Measurements from ENCODE around the gene LMOD3. TPM values are rescaled to one million over a fixed set of nuclear protein-coding genes. Genes with fewer than 3 reads are reported as not detected.

LMOD3 gene
- total and polyA plus RNA-seq, 2 of the 4 experiments (the other 2 are of a cell fraction) = not detected

GRCh38 chr3:69160107-69160506, 37.7 kb upstream of the LMOD3 start:
- Histone ChIP-seq H3K27ac (ENCODE audit: insufficient read depth, low read length) (no peak overlapping the region), H3K9ac (ENCODE audit: low read depth, low read length) (no peak overlapping the region), H2BK15ac (ENCODE audit: low read depth, low read length) (no peak overlapping the region), H4K20me1 (ENCODE audit: insufficient read depth, low read length) (no peaks in the 10 kb centered on the region), H3K4me2 (ENCODE audit: low read depth, low read length) (no peak overlapping the region), H2AK9ac (replicated peaks; ENCODE audit: low read depth, low read length, poor library complexity) (no peak overlapping the region), H3K36me3 (ENCODE audit: control insufficient read depth, insufficient read depth, low read length) (no peaks in the 10 kb centered on the region), H3K23ac (ENCODE audit: low read depth, low read length) (no peak overlapping the region), H2AK5ac (ENCODE audit: low read depth, low read length) (no peak overlapping the region), H3K18ac (ENCODE audit: low read depth, low read length) (no peak overlapping the region), H4K91ac (ENCODE audit: insufficient read depth, low read depth, low read length) (no peak overlapping the region), H3K9me3 (ENCODE audit: control insufficient read depth, insufficient read depth, low read length) (no peaks in the 10 kb centered on the region), H4K5ac (ENCODE audit: low read depth, low read length) (no peak overlapping the region), H2AFZ (replicated peaks; ENCODE audit: low read length, poor library complexity) (no peak overlapping the region), H2BK120ac (ENCODE audit: low read depth, low read length) (no peak overlapping the region), H3K4ac (ENCODE audit: low read depth, low read length) (no peak overlapping the region), H3K4me3 (ENCODE audit: insufficient read depth, low read depth, low read length) (no peak overlapping the region), H3K9me1 (ENCODE audit: insufficient read depth, low read length) (no peaks in the 10 kb centered on the region), H3K56ac (ENCODE audit: extremely low read depth, insufficient read depth, low read length) (no peak overlapping the region), H2BK5ac (ENCODE audit: low read depth, low read length, poor library complexity, severe bottlenecking) (no peak overlapping the region), H3K79me1 (ENCODE audit: low read depth in 1 of 2, low read length in 2 of 2) (no peaks in the 10 kb centered on the region), H2BK20ac (ENCODE audit: low read depth, low read length) (no peak overlapping the region), H4K8ac (ENCODE audit: low read depth in 2 of 2, low read length in 2 of 2) (no peak overlapping the region), H3K27me3 (ENCODE audit: control insufficient read depth, insufficient read depth, low read length) (peaks cover 22% of the 10 kb centered on the region), H3K4me1 (ENCODE audit: control insufficient read depth, insufficient read depth, low read length) (no peaks in the 10 kb centered on the region), H3K14ac (replicated peaks; ENCODE audit: low read depth, low read length) (no peak overlapping the region)
- intact Hi-C loops (cut with micrococcal nuclease) (loop anchor here (2.0 kb wide), 1 partner anchor 791 kb away; no protein-coding TSS in a partner anchor), dilution Hi-C loops (cut with HindIII; ENCODE audit: low sequenced_read_pairs, unreplicated experiment) (no loop called here), in situ Hi-C loops (cut with MboI; ENCODE audit: low sequenced_read_pairs) (loop anchor here (10.0 to 25.0 kb wide), 2 partner anchors 285 to 802 kb away; no protein-coding TSS in a partner anchor)
- 67% methylated on average over 1 of the region's 2 CpGs; no CpG with 5 or more reads in 1 of the 2 experiments for WGBS, 2 experiments (ENCODE audit: extremely low coverage in 2 of 2, insufficient read length in 1 of 2)
- CTCF ChIA-PET = interaction anchor here (0.7 kb wide), 1 partner anchor 19 kb away, joined by 3 read pairs; no protein-coding TSS in a partner anchor
- BruUV-seq (replicated peaks) = no TSS peak
- POLR2A ChIA-PET (ENCODE audit: unreplicated experiment) = no interaction called here
- TF ChIP-seq POLR2A (IDR thresholded peaks at IDR 0.05; ENCODE audit: low read depth, low read length) (no peak), CHD1 (IDR thresholded peaks at IDR 0.05; ENCODE audit: low read depth, low read length) (no peak), MXI1 (IDR thresholded peaks at IDR 0.05; ENCODE audit: borderline replicate concordance, low read depth, low read length) (no peak), CEBPB (IDR thresholded peaks at IDR 0.05; ENCODE audit: low read depth, low read length) (no peak), NFE2L2 (IDR thresholded peaks at IDR 0.05; ENCODE audit: low read depth, low read length) (no peak), ELK1 (IDR thresholded peaks at IDR 0.05; ENCODE audit: borderline replicate concordance, low read depth, low read length) (no peak), BHLHE40 (IDR thresholded peaks at IDR 0.05; ENCODE audit: low read depth, low read length) (no peak), RAD21 (IDR thresholded peaks at IDR 0.05; ENCODE audit: low read length) (no peak), SMC3 (IDR thresholded peaks at IDR 0.05; ENCODE audit: low read depth, low read length) (no peak), RCOR1 (IDR thresholded peaks at IDR 0.05; ENCODE audit: insufficient replicate concordance, low read length) (no peak), RFX5 (IDR thresholded peaks at IDR 0.05; ENCODE audit: low read depth, low read length) (no peak), FOS (IDR thresholded peaks at IDR 0.05; ENCODE audit: low read depth, low read length) (no peak), MAZ (IDR thresholded peaks at IDR 0.05; ENCODE audit: borderline replicate concordance, low read depth, low read length) (no peak), MAFK (IDR thresholded peaks at IDR 0.05; ENCODE audit: low read depth, low read length) (no peak)
- TF ChIP-seq, protein P1, sequence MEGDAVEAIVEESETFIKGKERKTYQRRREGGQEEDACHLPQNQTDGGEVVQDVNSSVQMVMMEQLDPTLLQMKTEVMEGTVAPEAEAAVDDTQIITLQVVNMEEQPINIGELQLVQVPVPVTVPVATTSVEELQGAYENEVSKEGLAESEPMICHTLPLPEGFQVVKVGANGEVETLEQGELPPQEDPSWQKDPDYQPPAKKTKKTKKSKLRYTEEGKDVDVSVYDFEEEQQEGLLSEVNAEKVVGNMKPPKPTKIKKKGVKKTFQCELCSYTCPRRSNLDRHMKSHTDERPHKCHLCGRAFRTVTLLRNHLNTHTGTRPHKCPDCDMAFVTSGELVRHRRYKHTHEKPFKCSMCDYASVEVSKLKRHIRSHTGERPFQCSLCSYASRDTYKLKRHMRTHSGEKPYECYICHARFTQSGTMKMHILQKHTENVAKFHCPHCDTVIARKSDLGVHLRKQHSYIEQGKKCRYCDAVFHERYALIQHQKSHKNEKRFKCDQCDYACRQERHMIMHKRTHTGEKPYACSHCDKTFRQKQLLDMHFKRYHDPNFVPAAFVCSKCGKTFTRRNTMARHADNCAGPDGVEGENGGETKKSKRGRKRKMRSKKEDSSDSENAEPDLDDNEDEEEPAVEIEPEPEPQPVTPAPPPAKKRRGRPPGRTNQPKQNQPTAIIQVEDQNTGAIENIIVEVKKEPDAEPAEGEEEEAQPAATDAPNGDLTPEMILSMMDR (conservative IDR thresholded peaks at IDR 0.05; ENCODE audit: low read depth, low read length) = no peak
- TF ChIP-seq, protein P2, sequence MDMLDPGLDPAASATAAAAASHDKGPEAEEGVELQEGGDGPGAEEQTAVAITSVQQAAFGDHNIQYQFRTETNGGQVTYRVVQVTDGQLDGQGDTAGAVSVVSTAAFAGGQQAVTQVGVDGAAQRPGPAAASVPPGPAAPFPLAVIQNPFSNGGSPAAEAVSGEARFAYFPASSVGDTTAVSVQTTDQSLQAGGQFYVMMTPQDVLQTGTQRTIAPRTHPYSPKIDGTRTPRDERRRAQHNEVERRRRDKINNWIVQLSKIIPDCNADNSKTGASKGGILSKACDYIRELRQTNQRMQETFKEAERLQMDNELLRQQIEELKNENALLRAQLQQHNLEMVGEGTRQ (IDR thresholded peaks at IDR 0.05; ENCODE audit: low read depth, low read length) = no peak
- ATAC-seq (ENCODE audit: low read depth) = no peak
- DNase-seq = no peak
